ENCODE results near the gene DRC7. TPM values are rescaled to one million over a fixed set of nuclear protein-coding genes. Genes with fewer than 3 reads are reported as not detected.

The DRC7 gene
- total RNA-seq, 2 experiments from 2014 or later = not detected

GRCh38 chr16:57683636-57684545 is 10.7 kb upstream of the DRC7 start:
- no peak overlapping the region for H3K4me3 Mint-ChIP-seq
- CTCF ChIA-PET = interaction anchor here (1.0 kb wide), 1 partner anchor 12 kb away, joined by 3 read pairs; no protein-coding TSS in a partner anchor
- H3K36me3 Mint-ChIP-seq (ENCODE audit: low read depth) = no peaks in the 10 kb centered on the region
- peaks cover 14% of the 10 kb centered on the region for H3K4me1 Mint-ChIP-seq
- DNase-seq = no peak
- H3K27ac Mint-ChIP-seq = no peak overlapping the region
- POLR2A ChIA-PET = no interaction called here
- H3K27me3 Mint-ChIP-seq = no peaks in the 10 kb centered on the region
- no peaks in the 10 kb centered on the region for H3K9me3 Mint-ChIP-seq

GRCh38 chr16:57684626-57685358 is 9.8 kb upstream of the DRC7 start:
- peaks cover 19% of the 10 kb centered on the region for H3K4me1 Mint-ChIP-seq
- no peak overlapping the region for H3K27ac Mint-ChIP-seq
- ChIA-PET POLR2A (no interaction called here), CTCF (interaction anchor here (1.3 kb wide), 1 partner anchor 109 kb away, joined by 4 read pairs; no protein-coding TSS in a partner anchor)
- no peaks in the 10 kb centered on the region for H3K36me3 Mint-ChIP-seq (ENCODE audit: low read depth)
- H3K9me3 Mint-ChIP-seq = no peaks in the 10 kb centered on the region
- DNase-seq = no peak
- no peak overlapping the region for H3K4me3 Mint-ChIP-seq
- no peaks in the 10 kb centered on the region for H3K27me3 Mint-ChIP-seq

- no peaks in the 10 kb centered on the region for H3K27me3 Mint-ChIP-seq
- no peak overlapping the region for H3K4me3 Mint-ChIP-seq
- no peaks in the 10 kb centered on the region for H3K9me3 Mint-ChIP-seq
- ChIA-PET CTCF (interaction anchor here (1.3 kb wide), 1 partner anchor 110 kb away, joined by 4 read pairs; no protein-coding TSS in a partner anchor), POLR2A (no interaction called here)
- H3K4me1 Mint-ChIP-seq = peaks cover 24% of the 10 kb centered on the region
- no peak for DNase-seq
- H3K27ac Mint-ChIP-seq = no peak overlapping the region
- no peaks in the 10 kb centered on the region for H3K36me3 Mint-ChIP-seq (ENCODE audit: low read depth)
Observed at GRCh38 chr16:57685633-57686032, 9.0 kb upstream of the DRC7 start.

- ChIA-PET CTCF (no interaction called here), POLR2A (no interaction called here)
- Mint-ChIP-seq H3K27ac (no peak overlapping the region), H3K27me3 (no peaks in the 10 kb centered on the region), H3K4me3 (no peak overlapping the region), H3K4me1 (peaks cover 26% of the 10 kb centered on the region), H3K36me3 (ENCODE audit: low read depth) (no peaks in the 10 kb centered on the region), H3K9me3 (no peaks in the 10 kb centered on the region)
- DNase-seq = no peak
Observed at GRCh38 chr16:57686577-57686976, 8.0 kb upstream of the DRC7 start.

- Mint-ChIP-seq H3K27ac (peak overlapping the region; percentile 1), H3K9me3 (no peaks in the 10 kb centered on the region), H3K4me3 (no peak overlapping the region), H3K36me3 (ENCODE audit: low read depth) (no peaks in the 10 kb centered on the region), H3K27me3 (peaks cover 3% of the 10 kb centered on the region), H3K4me1 (peaks cover 26% of the 10 kb centered on the region)
- CTCF ChIA-PET = no interaction called here
- POLR2A ChIA-PET = no interaction called here
- no peak for DNase-seq
Observed at GRCh38 chr16:57687363-57687929, 7.2 kb upstream of the DRC7 start.

- POLR2A ChIA-PET = no interaction called here
- Mint-ChIP-seq H3K9me3 (no peaks in the 10 kb centered on the region), H3K4me1 (peaks cover 26% of the 10 kb centered on the region), H3K27ac (peak overlapping the region; percentile 63), H3K4me3 (no peak overlapping the region), H3K36me3 (ENCODE audit: low read depth) (no peaks in the 10 kb centered on the region), H3K27me3 (peaks cover 11% of the 10 kb centered on the region)
- no peak for DNase-seq
- CTCF ChIA-PET = interaction anchor here (1.3 kb wide), 1 partner anchor 11 kb away, joined by 3 read pairs; no protein-coding TSS in a partner anchor
Observed at GRCh38 chr16:57688487-57688986, 6.1 kb upstream of the DRC7 start.

GRCh38 chr16:57688987-57689761 is 5.4 kb upstream of the DRC7 start:
- H3K9me3 Mint-ChIP-seq = no peaks in the 10 kb centered on the region
- peaks cover 15% of the 10 kb centered on the region for H3K27me3 Mint-ChIP-seq
- DNase-seq = no peak
- H3K4me1 Mint-ChIP-seq = peaks cover 26% of the 10 kb centered on the region
- H3K27ac Mint-ChIP-seq = peak overlapping the region; percentile 85
- CTCF ChIA-PET = interaction anchor here (1.2 to 1.6 kb wide), 3 partner anchors 8 to 113 kb away, joined by 3 to 5 read pairs (median 3); no protein-coding TSS in a partner anchor
- no peaks in the 10 kb centered on the region for H3K36me3 Mint-ChIP-seq (ENCODE audit: low read depth)
- peak overlapping the region; percentile 14 for H3K4me3 Mint-ChIP-seq
- POLR2A ChIA-PET = no interaction called here

- peak; percentile 60 for DNase-seq
- Mint-ChIP-seq H3K27ac (peak overlapping the region; percentile 85), H3K4me1 (peaks cover 31% of the 10 kb centered on the region), H3K27me3 (peaks cover 15% of the 10 kb centered on the region), H3K9me3 (no peaks in the 10 kb centered on the region), H3K36me3 (ENCODE audit: low read depth) (no peaks in the 10 kb centered on the region), H3K4me3 (peak overlapping the region; percentile 14)
- CTCF ChIA-PET = interaction anchor here (1.2 to 1.6 kb wide), 4 partner anchors 8 to 114 kb away, joined by 3 to 5 read pairs (median 4); no protein-coding TSS in a partner anchor
- POLR2A ChIA-PET = no interaction called here
Observed at GRCh38 chr16:57689762-57690558, 4.6 kb upstream of the DRC7 start.

- no peak overlapping the region for H3K4me3 Mint-ChIP-seq
- H3K9me3 Mint-ChIP-seq = no peaks in the 10 kb centered on the region
- H3K4me1 Mint-ChIP-seq = peaks cover 32% of the 10 kb centered on the region
- no peaks in the 10 kb centered on the region for H3K36me3 Mint-ChIP-seq (ENCODE audit: low read depth)
- ChIA-PET CTCF (interaction anchor here (1.2 to 1.6 kb wide), 3 partner anchors 9 to 86 kb away, joined by 3 to 5 read pairs (median 4); no protein-coding TSS in a partner anchor), POLR2A (no interaction called here)
- DNase-seq = no peak
- peaks cover 15% of the 10 kb centered on the region for H3K27me3 Mint-ChIP-seq
- no peak overlapping the region for H3K27ac Mint-ChIP-seq
Observed at GRCh38 chr16:57690782-57691471, 3.7 kb upstream of the DRC7 start.

- ChIA-PET CTCF (interaction anchor here (0.9 to 1.9 kb wide), 3 partner anchors 9 to 45 kb away, joined by 3 to 6 read pairs (median 3); partner anchors contain the start of gene KATNB1), POLR2A (no interaction called here)
- H3K27ac Mint-ChIP-seq = no peak overlapping the region
- no peaks in the 10 kb centered on the region for H3K36me3 Mint-ChIP-seq (ENCODE audit: low read depth)
- peaks cover 15% of the 10 kb centered on the region for H3K27me3 Mint-ChIP-seq
- H3K4me1 Mint-ChIP-seq = peaks cover 32% of the 10 kb centered on the region
- no peak for DNase-seq
- H3K9me3 Mint-ChIP-seq = no peaks in the 10 kb centered on the region
- no peak overlapping the region for H3K4me3 Mint-ChIP-seq
Observed at GRCh38 chr16:57692636-57693035, 2.0 kb upstream of the DRC7 start.

- ChIA-PET POLR2A (interaction anchor here (0.6 kb wide), 1 partner anchor 170 kb away, joined by 3 read pairs; no protein-coding TSS in a partner anchor), CTCF (interaction anchor here (1.9 kb wide), 1 partner anchor 45 kb away, joined by 6 read pairs; no protein-coding TSS in a partner anchor)
- H3K9me3 Mint-ChIP-seq = no peaks in the 10 kb centered on the region
- peaks cover 15% of the 10 kb centered on the region for H3K27me3 Mint-ChIP-seq
- no peaks in the 10 kb centered on the region for H3K36me3 Mint-ChIP-seq (ENCODE audit: low read depth)
- no peak for DNase-seq
- H3K4me3 Mint-ChIP-seq = no peak overlapping the region
- H3K27ac Mint-ChIP-seq = no peak overlapping the region
- H3K4me1 Mint-ChIP-seq = peaks cover 25% of the 10 kb centered on the region
Observed at GRCh38 chr16:57693550-57693949, 1.1 kb upstream of the DRC7 start.
